ES-I3 (cell line): ENCODE data around the gene ILF3.

ENCODE experiments used
- H3K36me3 ChIP-seq: 2 replicates; pipeline ENCODE4 v1.6.1; 2013; ENCODE audit warnings: mild to moderate bottlenecking, low read length, control low read depth, moderate library complexity; ENCODE audit not compliant: insufficient read depth
- H3K4me1 ChIP-seq: 2 replicates; pipeline ENCODE4 v1.6.1; 2013; ENCODE audit warnings: mild to moderate bottlenecking, control low read depth, low read length; ENCODE audit not compliant: insufficient read depth
- H3K9ac ChIP-seq: 2 replicates; pipeline ENCODE4 v1.6.1; 2013; ENCODE audit warnings: low read depth, mild to moderate bottlenecking, low read length, moderate library complexity
- H3K9me3 ChIP-seq: 2 replicates; pipeline ENCODE4 v1.6.1; 2013; ENCODE audit warnings: mild to moderate bottlenecking, low read length, moderate library complexity; ENCODE audit not compliant: control insufficient read depth, insufficient read depth

Gene ILF3

GRCh38 chr19:10634430-10634829, 19.7 kb upstream of the ILF3 start:
- Histone ChIP-seq H3K9me3 (no peaks in the 10 kb centered on the region), H3K36me3 (peaks cover 16% of the 10 kb centered on the region), H3K9ac (no peak overlapping the region), H3K4me1 (no peaks in the 10 kb centered on the region)

GRCh38 chr19:10634963-10635362, 19.2 kb upstream of the ILF3 start:
- Histone ChIP-seq H3K9ac (no peak overlapping the region), H3K9me3 (no peaks in the 10 kb centered on the region), H3K36me3 (peaks cover 16% of the 10 kb centered on the region), H3K4me1 (no peaks in the 10 kb centered on the region)

- H3K36me3 ChIP-seq, result peaks cover 12% of the 10 kb centered on the region
- no peak overlapping the region for H3K9ac ChIP-seq
- H3K9me3 ChIP-seq, result no peaks in the 10 kb centered on the region
- no peaks in the 10 kb centered on the region for H3K4me1 ChIP-seq
Measured at GRCh38 chr19:10636304-10636972, 17.7 kb upstream of the ILF3 start.

GRCh38 chr19:10637894-10638293, 16.3 kb upstream of the ILF3 start:
- no peak overlapping the region for H3K9ac ChIP-seq
- peaks cover 9% of the 10 kb centered on the region; the same call in 1 of the 2 replicates for H3K4me1 ChIP-seq
- H3K9me3 ChIP-seq, result no peaks in the 10 kb centered on the region
- H3K36me3 ChIP-seq, result peaks cover 10% of the 10 kb centered on the region

GRCh38 chr19:10639836-10640235, 14.3 kb upstream of the ILF3 start:
- H3K9ac ChIP-seq, result no peak overlapping the region
- no peaks in the 10 kb centered on the region for H3K9me3 ChIP-seq
- H3K36me3 ChIP-seq, result peaks cover 5% of the 10 kb centered on the region
- H3K4me1 ChIP-seq, result peaks cover 26% of the 10 kb centered on the region

- Histone ChIP-seq H3K9me3 (no peaks in the 10 kb centered on the region), H3K36me3 (peaks cover 5% of the 10 kb centered on the region), H3K9ac (no peak overlapping the region), H3K4me1 (peaks cover 26% of the 10 kb centered on the region)
Measured at GRCh38 chr19:10640361-10640760, 13.8 kb upstream of the ILF3 start.

GRCh38 chr19:10641248-10641647, 12.9 kb upstream of the ILF3 start:
- Histone ChIP-seq H3K36me3 (peaks cover 5% of the 10 kb centered on the region), H3K9me3 (no peaks in the 10 kb centered on the region), H3K9ac (no peak overlapping the region), H3K4me1 (peaks cover 26% of the 10 kb centered on the region)

GRCh38 chr19:10642473-10643171, 11.5 kb upstream of the ILF3 start:
- no peaks in the 10 kb centered on the region for H3K9me3 ChIP-seq
- H3K4me1 ChIP-seq, result peaks cover 26% of the 10 kb centered on the region
- no peak overlapping the region for H3K9ac ChIP-seq
- H3K36me3 ChIP-seq, result peaks cover 1% of the 10 kb centered on the region

- H3K9me3 ChIP-seq, result no peaks in the 10 kb centered on the region
- H3K9ac ChIP-seq, result no peak overlapping the region
- H3K4me1 ChIP-seq, result peaks cover 26% of the 10 kb centered on the region
- no peaks in the 10 kb centered on the region; the same call in none of the 2 replicates for H3K36me3 ChIP-seq
Measured at GRCh38 chr19:10643172-10643967, 10.8 kb upstream of the ILF3 start.

GRCh38 chr19:10643968-10644259, 10.2 kb upstream of the ILF3 start:
- Histone ChIP-seq H3K36me3 (no peaks in the 10 kb centered on the region; the same call in none of the 2 replicates), H3K9ac (no peak overlapping the region), H3K4me1 (peaks cover 26% of the 10 kb centered on the region), H3K9me3 (no peaks in the 10 kb centered on the region)

- H3K9me3 ChIP-seq, result no peaks in the 10 kb centered on the region
- no peak overlapping the region; the same call in 1 of the 2 replicates for H3K9ac ChIP-seq
- H3K36me3 ChIP-seq, result no peaks in the 10 kb centered on the region; the same call in none of the 2 replicates
- H3K4me1 ChIP-seq, result peaks cover 26% of the 10 kb centered on the region
Measured at GRCh38 chr19:10644260-10645007, 9.7 kb upstream of the ILF3 start.

- H3K36me3 ChIP-seq, result no peaks in the 10 kb centered on the region; the same call in 1 of the 2 replicates
- no peak overlapping the region for H3K9ac ChIP-seq
- H3K9me3 ChIP-seq, result no peaks in the 10 kb centered on the region
- H3K4me1 ChIP-seq, result peaks cover 26% of the 10 kb centered on the region
Measured at GRCh38 chr19:10646456-10647159, 7.5 kb upstream of the ILF3 start.

GRCh38 chr19:10648360-10648759, 5.8 kb upstream of the ILF3 start:
- H3K9me3 ChIP-seq, result no peaks in the 10 kb centered on the region
- no peaks in the 10 kb centered on the region; the same call in 1 of the 2 replicates for H3K36me3 ChIP-seq
- peaks cover 13% of the 10 kb centered on the region for H3K4me1 ChIP-seq
- no peak overlapping the region for H3K9ac ChIP-seq
